Bronchial epithelial cell (primary cell): Measurements from ENCODE around the gene SPATA33. TPM values are rescaled to one million over a fixed set of nuclear protein-coding genes. Genes with fewer than 3 reads are reported as not detected.

Experiments used
- DNase-seq: peaks from one replicate; pipeline ENCODE4 v3.0.0-alpha.2; 2010; ENCODE audit warnings: low read depth
- FAIRE-seq: peaks from 2 replicates; lab custom pipeline; 2011; peaks lifted over from hg19 to GRCh38; lab: Jason Lieb, UNC
- H3K27me3 ChIP-seq: 2 replicates; pipeline ENCODE4 v1.5.1; 2011; ENCODE audit warnings: low read length; ENCODE audit not compliant: control insufficient read depth, insufficient read depth
- H3K36me3 ChIP-seq: 2 replicates; pipeline ENCODE4 v1.5.1; 2011; ENCODE audit warnings: low read length; ENCODE audit not compliant: control insufficient read depth, insufficient read depth
- H3K4me3 ChIP-seq: 2 replicates; pipeline ENCODE4 v1.5.1; 2011; ENCODE audit warnings: mild to moderate bottlenecking, low read depth, low read length, control low read depth
- CTCF ChIP-seq: IDR thresholded peaks from 2 replicates; pipeline ENCODE4 v1.5.1; 2011; ENCODE audit warnings: mild to moderate bottlenecking, moderate library complexity, low read length, control low read depth, inconsistent platforms; ENCODE audit not compliant: insufficient read depth, severe bottlenecking
- total RNA-seq: library from RNA; depleted of rRNA; stranded (reverse); fragments of >200 nt; gene quantifications from 2 replicates; pipeline ENCODE4 v1.2.1, GENCODE V29; 2014

The SPATA33 gene
- total RNA-seq, 1 donor from 2014 or later = 1.3 TPM

- no peaks in the 10 kb centered on the region for H3K36me3 ChIP-seq
- TF ChIP-seq CTCF = no peak
- no peaks in the 10 kb centered on the region for H3K27me3 ChIP-seq
- no peak within 1 kb of the TSS for H3K4me3 ChIP-seq
- DNase-seq = no peak
- no peak for FAIRE-seq
Measured at GRCh38 chr16:89613231-89613953, 44.2 kb upstream of the SPATA33 start, which contains the start of gene DPEP1. TSS of gene DPEP1 (plus strand) at chr16:89613642. CDS start at chr16:89630411, 16,769 bp downstream.

GRCh38 chr16:89613954-89614459 is 43.6 kb upstream of the SPATA33 start:
- Histone ChIP-seq H3K36me3 (no peaks in the 10 kb centered on the region), H3K27me3 (no peaks in the 10 kb centered on the region), H3K4me3 (no peak overlapping the region)
- FAIRE-seq (no peak), DNase-seq (no peak)
- TF ChIP-seq CTCF = no peak

GRCh38 chr16:89615176-89615575 is 42.5 kb upstream of the SPATA33 start:
- DNase-seq (no peak), FAIRE-seq (no peak)
- TF ChIP-seq CTCF = no peak
- H3K36me3 ChIP-seq = no peaks in the 10 kb centered on the region
- H3K4me3 ChIP-seq = no peak overlapping the region
- H3K27me3 ChIP-seq = no peaks in the 10 kb centered on the region

GRCh38 chr16:89615596-89616090 is 42.0 kb upstream of the SPATA33 start:
- FAIRE-seq (no peak), DNase-seq (no peak)
- Histone ChIP-seq H3K27me3 (peaks cover under 1% of the 10 kb centered on the region), H3K4me3 (no peak overlapping the region), H3K36me3 (no peaks in the 10 kb centered on the region)
- peak; percentile 75 for TF ChIP-seq CTCF

- FAIRE-seq = no peak
- Histone ChIP-seq H3K27me3 (peaks cover 2% of the 10 kb centered on the region), H3K4me3 (no peak overlapping the region), H3K36me3 (no peaks in the 10 kb centered on the region)
- DNase-seq = no peak
- TF ChIP-seq CTCF = no peak
Measured at GRCh38 chr16:89616623-89617022, 41.0 kb upstream of the SPATA33 start.
